CD14-positive monocyte (primary cell): ENCODE data around the gene GALNTL6. TPM values are rescaled to one million over a fixed set of nuclear protein-coding genes. Genes with fewer than 3 reads are reported as not detected.

ENCODE experiments used
- DNase-seq, 3 donors: peaks; one replicate each; pipeline ENCODE4 v3.0.0-alpha.2; 2011 to 2022
- H2AFZ ChIP-seq: 2 replicates; pipeline ENCODE4 v1.6.0; 2012; ENCODE audit warnings: mild to moderate bottlenecking, low read depth, low read length, inconsistent platforms; ENCODE audit not compliant: insufficient read depth, poor library complexity, severe bottlenecking
- H3K27ac ChIP-seq, 2 donors: 1 replicate in 1 of 2; 2 replicates in 1 of 2; pipeline ENCODE4 v1.5.1; 2012 to 2013; ENCODE audit warnings: low read length in 2 of 2, control low read depth in 1 of 2, inconsistent platforms in 1 of 2, low read depth in 1 of 2, mild to moderate bottlenecking in 1 of 2
- H3K27me3 ChIP-seq, 2 donors: one replicate each; pipeline versions ENCODE4 v1.6.0 to v1.6.1; 2011 to 2013; ENCODE audit warnings: low read length in 2 of 2; ENCODE audit not compliant: control insufficient read depth in 2 of 2, insufficient read depth in 2 of 2
- H3K36me3 ChIP-seq, 2 donors: replicated peaks in 1 of 2; 1 replicate in 1 of 2; 2 replicates in 1 of 2; pipeline versions ENCODE4 v1.5.1 to v1.6.1; 2012 to 2013; ENCODE audit warnings: low read length in 2 of 2, control low read depth in 1 of 2, inconsistent platforms in 1 of 2, mild to moderate bottlenecking in 1 of 2; ENCODE audit not compliant: insufficient read depth in 2 of 2, control insufficient read depth in 1 of 2
- H3K4me1 ChIP-seq, 2 donors: 1 replicate in 1 of 2; 2 replicates in 1 of 2; pipeline versions ENCODE4 v1.5.1 to v1.6.1; 2012 to 2013; ENCODE audit warnings: low read length in 2 of 2, control low read depth in 1 of 2, inconsistent platforms in 1 of 2, mild to moderate bottlenecking in 1 of 2, moderate library complexity in 1 of 2; ENCODE audit not compliant: insufficient read depth in 2 of 2, control insufficient read depth in 1 of 2
- H3K4me2 ChIP-seq: replicated peaks from 2 replicates; pipeline ENCODE3; 2012; ENCODE audit warnings: low read length, moderate library complexity, mild to moderate bottlenecking; ENCODE audit not compliant: poor library complexity, severe bottlenecking; ENCODE audit errors: extremely low read depth
- H3K4me3 ChIP-seq, 3 experiments: fragments of 200-600 bp in 1 of 3; sonication (generic) in 1 of 3; replicated peaks in 1 of 3; 1 replicate in 2 of 3; 2 replicates in 1 of 3; pipeline ENCODE4 v1.5.1; 2011 to 2013; ENCODE audit warnings: low read length in 3 of 3, mild to moderate bottlenecking in 3 of 3, control low read depth in 2 of 3, low read depth in 2 of 3, inconsistent platforms in 1 of 3, moderate library complexity in 1 of 3
- H3K79me2 ChIP-seq: 2 replicates; pipeline ENCODE4 v1.6.0; 2012; ENCODE audit warnings: mild to moderate bottlenecking, control low read depth, inconsistent platforms, low read length, moderate library complexity; ENCODE audit not compliant: insufficient read depth
- H3K9ac ChIP-seq: 2 replicates; pipeline ENCODE4 v1.6.0; 2017; ENCODE audit warnings: low read length, mild to moderate bottlenecking; ENCODE audit not compliant: insufficient read depth, poor library complexity, severe bottlenecking
- H3K9me3 ChIP-seq, 2 donors: replicated peaks in 1 of 2; 1 replicate in 1 of 2; 2 replicates in 1 of 2; pipeline versions ENCODE4 v1.5.1 to v1.6.1; 2012 to 2013; ENCODE audit warnings: low read length in 2 of 2, control low read depth in 1 of 2; ENCODE audit not compliant: control insufficient read depth in 1 of 2, insufficient read depth in 1 of 2
- H4K20me1 ChIP-seq: 2 replicates; pipeline ENCODE4 v1.6.0; 2012; ENCODE audit warnings: mild to moderate bottlenecking, low read length, control low read depth, moderate library complexity; ENCODE audit not compliant: insufficient read depth
- H3K27ac Mint-ChIP-seq, 7 donors: one replicate each; pipeline ENCODE4 v1.8.0; 2020; ENCODE audit warnings: mild to moderate bottlenecking in 7 of 7, mixed read lengths in 7 of 7, moderate library complexity in 6 of 7, inconsistent platforms in 2 of 7
- H3K27me3 Mint-ChIP-seq, 3 donors: one replicate each; pipeline ENCODE4 v1.8.0; 2021 to 2022; ENCODE audit warnings: low read depth in 3 of 3, mild to moderate bottlenecking in 3 of 3, mixed read lengths in 3 of 3, moderate library complexity in 3 of 3, inconsistent platforms in 1 of 3
- H3K36me3 Mint-ChIP-seq, 2 donors: one replicate each; pipeline ENCODE4 v1.8.0; 2020; ENCODE audit warnings: mixed read lengths in 2 of 2, inconsistent platforms in 1 of 2, mild to moderate bottlenecking in 1 of 2
- H3K4me1 Mint-ChIP-seq: one replicate; pipeline ENCODE4 v1.8.0; 2020; ENCODE audit warnings: mild to moderate bottlenecking, mixed read lengths
- H3K4me3 Mint-ChIP-seq, 2 donors: one replicate each; pipeline ENCODE4 v1.8.0; 2020; ENCODE audit warnings: mild to moderate bottlenecking in 2 of 2, mixed read lengths in 2 of 2, moderate library complexity in 1 of 2
- H3K9me3 Mint-ChIP-seq, 7 donors: one replicate each; pipeline ENCODE4 v1.8.0; 2020 to 2022; ENCODE audit warnings: mixed read lengths in 7 of 7, mild to moderate bottlenecking in 6 of 7, moderate library complexity in 6 of 7, inconsistent platforms in 2 of 7
- CTCF ChIP-seq: fragments of 200-600 bp; IDR thresholded peaks from one replicate; pipeline ENCODE4 v1.8.0; 2022; ENCODE audit warnings: antibody characterized with exemption, mild to moderate bottlenecking
- WGBS: methylation state at CpG from one replicate; pipeline ENCODE4 v1.1.5; 2013; ENCODE audit warnings: missing lambda C conversion rate; ENCODE audit not compliant: insufficient coverage; 5-methylcytosine and 5-hydroxymethylcytosine counted together
- intact Hi-C, 2 donors: fragments of 100-400 bp; cut with micrococcal nuclease; formaldehyde crosslinking; loops; one replicate each; pipeline versions ENCODE4 v1.15.0 to v1.15.1; 2023
- polyA plus RNA-seq, 3 donors: library from polyadenylated mRNA; depleted of rRNA in 1 of 3; unstranded in 2 of 3; stranded (reverse) in 1 of 3; fragments of 300-500 nt in 2 of 3; fragments of >200 nt in 1 of 3; fragmentation: Illumina TruSeq in 2 of 3; gene quantifications; 1 replicate in 2 of 3; 2 replicates in 1 of 3; pipeline ENCODE4 v1.2.3, GENCODE V29; 2012 to 2021

GALNTL6 gene
- polyA plus RNA-seq, 3 donors, result 0.05 TPM; not detected in 2

GRCh38 chr4:172253409-172253808 is 440.2 kb downstream of the GALNTL6 start:
- DNase-seq, result no peak
- Mint-ChIP-seq H3K4me1 (no peaks in the 10 kb centered on the region), H3K27me3 (peaks cover 0 to 1% (median 1%) of the 10 kb centered on the region in 3 donors), H3K27ac (no peak overlapping the region), H3K9me3 (peaks cover 0 to 8% (median 7%) of the 10 kb centered on the region in 7 donors), H3K36me3 (no peaks in the 10 kb centered on the region), H3K4me3 (no peak overlapping the region)
- no peaks in the 10 kb centered on the region for H3K27me3 ChIP-seq
- H3K9ac ChIP-seq, result no peak overlapping the region
- no peaks in the 10 kb centered on the region for H3K4me1 ChIP-seq
- no peak overlapping the region for H2AFZ ChIP-seq
- peaks cover 9 to 12% of the 10 kb centered on the region in 2 donors for H3K9me3 ChIP-seq
- no peak overlapping the region for H3K4me2 ChIP-seq
- WGBS, result no CpG with 5 or more reads among the region's 1 CpG
- no peaks in the 10 kb centered on the region for H3K79me2 ChIP-seq
- H3K4me3 ChIP-seq, result no peak overlapping the region
- TF ChIP-seq CTCF, result no peak
- H3K27ac ChIP-seq, result no peak overlapping the region
- H4K20me1 ChIP-seq, result no peaks in the 10 kb centered on the region
- H3K36me3 ChIP-seq, result no peaks in the 10 kb centered on the region
- intact Hi-C loops, result no loop called here

GRCh38 chr4:172256820-172257219 is 443.6 kb downstream of the GALNTL6 start:
- H3K4me2 ChIP-seq, result no peak overlapping the region
- H3K9me3 Mint-ChIP-seq, result peaks cover 0 to 3% (median under 1%) of the 10 kb centered on the region in 7 donors
- no peaks in the 10 kb centered on the region for H4K20me1 ChIP-seq
- H3K36me3 ChIP-seq, result no peaks in the 10 kb centered on the region
- H2AFZ ChIP-seq, result no peak overlapping the region
- WGBS, result no CpG with 5 or more reads among the region's 1 CpG
- H3K36me3 Mint-ChIP-seq, result no peaks in the 10 kb centered on the region
- no peaks in the 10 kb centered on the region for H3K4me1 Mint-ChIP-seq
- intact Hi-C loops, result no loop called here
- H3K27me3 ChIP-seq, result no peaks in the 10 kb centered on the region
- no peaks in the 10 kb centered on the region for H3K9me3 ChIP-seq
- H3K79me2 ChIP-seq, result no peaks in the 10 kb centered on the region
- no peak overlapping the region for H3K4me3 Mint-ChIP-seq
- no peak overlapping the region for H3K27ac Mint-ChIP-seq
- no peak overlapping the region for H3K4me3 ChIP-seq
- DNase-seq, result no peak
- no peak overlapping the region for H3K27ac ChIP-seq
- H3K27me3 Mint-ChIP-seq, result no peaks in the 10 kb centered on the region
- no peak overlapping the region for H3K9ac ChIP-seq
- no peaks in the 10 kb centered on the region for H3K4me1 ChIP-seq
- no peak for TF ChIP-seq CTCF
